ACHN (cell line): ENCODE measurements around the gene TMSB10.
"Not testable (repeated sequence)": the region's sequence is repeated elsewhere in the genome, so short reads cannot be mapped to it uniquely, and the experiment has no call there.

Experiments
- DNase-seq: peaks from one replicate; pipeline ENCODE4 v3.0.0-alpha.2; 2015
- in situ Hi-C: cut with HindIII; loops from 2 replicates; pipeline ENCODE4 v1.10.0; 2017; ENCODE audit warnings: low sequenced_read_pairs, low pct_ligation_motif_present, low pct_unique_long_range_greater_than_20kb

Gene TMSB10

DNA sequence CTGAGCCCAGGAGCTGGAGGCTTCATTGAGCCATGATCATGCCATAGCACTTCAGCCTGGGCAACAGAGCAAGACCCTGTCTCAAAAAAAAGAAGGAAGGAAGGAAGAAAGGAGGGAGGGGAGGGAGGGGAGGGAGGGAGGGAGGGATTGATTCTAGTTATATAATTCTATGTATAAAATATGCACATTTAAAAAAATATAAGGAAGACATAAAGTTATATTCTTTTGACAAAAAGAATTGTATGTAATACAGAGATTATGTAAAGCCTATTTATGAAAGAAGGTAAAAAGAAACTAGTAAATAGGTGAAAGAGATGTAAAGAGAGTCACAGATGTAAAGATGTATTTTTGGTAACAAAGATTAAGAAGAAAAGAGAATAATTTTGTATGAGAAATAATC, 17.6 kb downstream of the TMSB10 start:
- no peak for DNase-seq
- in situ Hi-C loops, result no loop called here

DNA sequence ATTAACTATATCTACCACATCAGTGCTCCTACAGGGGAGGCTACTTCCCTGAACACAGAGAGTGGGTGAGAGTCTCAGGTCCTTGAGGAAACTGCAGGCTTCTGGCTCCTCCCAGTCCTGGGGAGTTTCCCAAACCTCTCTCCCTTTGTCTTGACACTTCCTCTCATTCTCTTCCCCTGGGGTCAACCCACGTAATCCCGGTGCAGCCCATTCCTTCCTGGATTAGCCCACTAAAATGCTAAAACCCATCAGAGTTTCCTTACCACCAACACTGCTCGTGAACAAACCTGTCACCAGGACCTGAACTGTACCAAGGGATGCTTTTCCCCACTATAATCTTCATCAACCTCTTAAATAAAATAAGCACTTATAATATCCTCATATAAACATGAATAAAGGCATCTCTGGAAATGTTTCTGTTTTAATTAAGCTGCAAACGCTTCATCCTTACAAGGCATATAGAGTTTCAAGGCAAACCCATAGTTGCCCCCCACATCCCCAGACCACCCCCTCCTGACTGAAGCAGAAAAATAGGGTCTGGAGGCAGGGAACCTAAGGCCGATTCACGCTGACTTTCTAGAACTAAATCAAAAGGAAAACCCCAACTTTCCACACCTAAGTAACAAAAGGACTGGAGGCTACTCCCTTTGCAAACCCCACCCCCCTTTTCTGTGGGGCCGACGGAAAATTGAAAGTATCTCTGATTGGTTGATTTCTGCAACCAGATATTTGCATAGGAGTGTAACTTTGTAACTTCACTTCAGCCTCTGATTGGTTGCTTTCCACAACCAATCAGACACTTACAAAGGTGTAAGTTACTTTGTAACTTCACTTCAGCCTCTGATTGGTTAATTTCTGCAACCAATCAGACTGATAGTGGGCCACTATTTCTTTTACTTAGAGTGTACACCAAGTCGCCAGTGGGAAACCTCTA, 19.0 kb downstream of the TMSB10 start:
- in situ Hi-C loops, result no loop called here
- DNase-seq, result peak; percentile 98

- in situ Hi-C loops, result no loop called here
- no peak for DNase-seq
Measured at GRCh38 chr2:84925336-84925723, 19.9 kb downstream of the TMSB10 start.

GRCh38 chr2:84925724-84926376, 20.4 kb downstream of the TMSB10 start:
- in situ Hi-C loops, result no loop called here
- peak; percentile 98 for DNase-seq

GRCh38 chr2:84927275-84927627, 21.8 kb downstream of the TMSB10 start:
- in situ Hi-C loops, result no loop called here
- DNase-seq, result no peak

DNA sequence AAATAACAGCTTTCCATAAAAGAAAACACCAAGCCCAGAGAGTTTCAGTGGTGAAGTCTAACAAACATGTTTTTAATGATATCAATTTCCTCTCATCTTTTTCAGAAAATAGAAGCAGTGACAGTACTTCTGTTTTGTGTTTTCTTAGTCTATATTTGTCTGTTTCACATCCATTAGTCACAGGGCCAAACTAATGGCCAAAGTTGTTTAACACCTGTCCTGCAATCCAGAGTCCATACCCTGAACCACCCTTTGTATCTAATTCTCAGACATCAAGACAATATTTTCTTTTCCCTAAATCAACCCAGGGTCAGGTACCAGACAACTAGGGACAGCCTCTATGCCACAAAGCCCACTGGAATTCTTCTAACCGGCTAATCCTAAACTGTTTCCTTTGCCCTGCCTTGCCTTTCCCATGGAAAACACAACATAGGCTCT, 25.9 kb downstream of the TMSB10 start:
- no peak for DNase-seq
- in situ Hi-C loops, result no loop called here

- in situ Hi-C loops, result no loop called here
- DNase-seq, result no peak
Measured at GRCh38 chr2:84938194-84938879, 32.9 kb downstream of the TMSB10 start.

DNA sequence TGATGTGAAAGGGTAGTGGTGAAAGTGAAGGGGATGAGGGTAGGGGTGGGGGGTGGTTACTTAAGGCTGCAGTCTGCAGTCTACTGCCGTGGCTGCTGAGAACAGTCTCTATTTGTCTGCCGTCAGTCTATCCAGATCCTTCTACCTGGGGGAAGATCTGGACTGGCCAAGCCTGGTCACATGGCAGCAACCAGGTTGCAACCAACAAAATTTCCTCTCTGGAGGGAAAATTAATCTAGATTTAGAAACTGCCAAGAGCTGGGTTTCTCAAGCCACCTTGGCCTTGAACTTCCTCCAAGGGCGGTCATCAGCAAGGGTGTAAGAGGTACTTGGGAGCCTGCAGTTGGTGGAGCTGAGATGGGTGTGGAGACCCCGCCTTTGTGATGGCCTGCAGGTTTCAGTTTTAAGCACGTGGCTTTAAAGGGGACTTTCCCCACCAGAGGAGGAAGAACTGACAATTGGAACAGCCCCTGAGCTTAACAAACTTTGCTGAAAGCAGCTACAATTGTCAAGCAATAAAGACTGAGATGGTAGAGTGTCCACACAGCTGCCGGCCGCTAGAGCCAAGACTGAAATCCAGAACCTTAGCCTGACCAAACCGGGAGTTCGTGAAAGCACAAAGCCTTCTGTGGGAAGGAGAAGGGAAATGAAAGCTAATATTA, 34.1 kb downstream of the TMSB10 start:
- in situ Hi-C loops, result no loop called here

DNA sequence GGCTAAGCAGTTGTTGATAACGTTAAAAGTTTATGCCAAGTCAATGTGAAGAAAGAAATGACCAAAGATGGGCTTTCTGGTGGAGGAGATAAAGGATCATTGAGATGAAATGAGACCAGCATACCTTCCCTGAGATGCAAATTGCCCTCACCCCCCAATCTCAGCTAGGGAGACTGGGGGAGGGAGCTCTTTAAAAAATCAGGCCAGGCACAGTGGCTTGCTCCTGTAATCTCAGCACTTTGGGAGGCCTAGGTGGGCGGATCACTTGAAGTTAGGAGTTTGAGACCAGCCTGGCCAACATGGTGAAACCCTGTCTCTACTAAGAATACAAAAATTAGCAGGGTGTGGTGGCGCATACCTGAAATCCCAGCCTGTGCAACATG, 34.6 kb downstream of the TMSB10 start:
- in situ Hi-C loops, result no loop called here
- no peak for DNase-seq

More for the DNA sequence above, 34.1 kb downstream of the TMSB10 start:
- DNase-seq, result no peak

- no peak for DNase-seq
- in situ Hi-C loops, result no loop called here
Measured at GRCh38 chr2:84940831-84941412, 35.5 kb downstream of the TMSB10 start.

- DNase-seq, result no peak
- in situ Hi-C loops, result no loop called here
Measured at GRCh38 chr2:84942166-84942565, 36.7 kb downstream of the TMSB10 start.

DNA sequence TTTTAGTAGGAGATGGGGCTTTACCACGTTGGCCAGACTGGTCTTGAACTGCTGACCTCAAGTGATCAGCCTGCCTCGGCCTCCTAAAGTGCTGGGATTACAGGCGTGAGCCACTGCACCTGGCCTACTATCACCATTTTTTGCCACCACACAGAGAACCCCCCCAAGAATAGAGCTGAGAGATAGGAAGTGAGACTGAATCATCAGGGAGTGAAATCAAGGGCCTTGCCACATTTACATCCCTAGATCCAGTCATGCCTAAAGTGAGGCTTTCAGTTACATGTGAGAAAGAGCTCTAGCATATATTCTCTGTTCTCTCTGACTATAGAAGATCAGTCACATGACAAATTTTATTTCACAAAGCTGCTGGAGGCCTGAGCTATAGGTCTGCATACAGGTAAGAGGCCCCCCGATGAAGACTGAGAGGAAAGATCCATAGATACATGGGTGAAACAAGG, 37.5 kb downstream of the TMSB10 start:
- DNase-seq, result no peak

GRCh38 chr2:84944295-84944909, 38.9 kb downstream of the TMSB10 start:
- no peak for DNase-seq
- in situ Hi-C loops, result no loop called here

More for the DNA sequence above, 37.5 kb downstream of the TMSB10 start:
- in situ Hi-C loops, result no loop called here

- in situ Hi-C loops, DNase-seq: not testable (repeated sequence)
Measured at GRCh38 chr2:84945838-84946203, 40.4 kb downstream of the TMSB10 start.

DNA sequence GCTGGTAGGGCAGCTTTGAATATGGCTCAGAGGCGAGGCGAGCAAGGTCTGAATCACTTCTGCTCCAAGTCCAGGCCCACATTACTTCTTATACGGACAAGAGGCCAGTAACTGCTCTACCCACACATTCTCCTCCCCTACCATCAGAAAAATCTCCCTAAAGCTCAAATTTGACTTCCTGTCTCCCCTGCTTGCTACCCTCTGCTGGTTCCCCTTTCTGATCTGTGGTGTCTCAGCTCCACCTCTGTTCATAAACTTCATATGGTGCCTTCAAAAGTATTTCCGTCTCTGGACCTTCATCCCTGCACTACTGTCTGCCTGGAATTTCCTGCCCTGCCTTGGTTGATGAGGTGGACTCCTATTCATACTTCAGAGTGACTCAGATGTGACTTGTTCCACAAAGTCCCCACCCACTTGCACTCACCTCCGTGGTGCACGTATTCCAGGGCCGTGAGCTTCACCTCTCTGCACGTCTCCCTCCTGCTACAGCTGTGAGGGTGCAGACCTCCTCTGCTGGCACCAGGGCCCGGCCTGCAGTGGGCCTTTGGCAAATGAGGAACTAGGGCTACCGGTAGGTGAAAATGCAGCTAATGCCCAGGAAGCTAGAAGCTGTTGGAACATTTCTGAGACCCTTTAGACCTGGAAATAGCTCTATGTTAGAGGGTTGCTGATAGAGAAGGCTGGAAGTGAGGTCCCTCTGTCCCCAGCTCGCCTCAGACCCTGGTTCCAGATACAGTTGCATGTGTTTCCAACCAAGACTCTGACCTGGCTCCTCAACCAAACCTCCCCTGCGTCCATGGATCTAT, 41.0 kb downstream of the TMSB10 start:
- peak; percentile 93 for DNase-seq

GRCh38 chr2:84947010-84947593, 41.6 kb downstream of the TMSB10 start:
- in situ Hi-C loops, result no loop called here
- no peak for DNase-seq

More for the DNA sequence above, 41.0 kb downstream of the TMSB10 start:
- in situ Hi-C loops, result no loop called here

DNA sequence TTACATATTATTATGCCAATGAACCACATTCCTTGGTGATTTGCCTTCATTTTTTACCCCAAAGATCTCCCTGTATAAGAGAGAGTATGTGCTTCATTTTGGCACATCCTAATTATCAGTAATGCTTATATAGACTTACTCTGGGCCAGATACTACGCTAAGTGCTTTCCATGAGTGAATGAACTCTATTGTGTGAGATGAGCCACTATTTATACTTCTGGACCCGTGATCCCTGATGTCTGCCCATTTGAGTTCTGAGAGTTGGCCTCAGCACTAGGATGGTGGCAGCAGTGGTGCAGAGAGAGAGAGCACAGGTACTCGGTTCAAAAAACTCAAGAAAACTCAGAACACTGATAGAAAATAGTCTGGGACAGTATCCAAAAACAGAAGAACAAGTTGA, 48.1 kb downstream of the TMSB10 start:
- no peak for DNase-seq
- in situ Hi-C loops, result no loop called here
